T-helper 1 cell (primary cell): ENCODE data around the gene ZNF316.
"Not testable (repeated sequence)": the region's sequence is repeated elsewhere in the genome, so short reads cannot be mapped to it uniquely, and the experiment has no call there.

Source experiments
- DNase-seq, 5 donors: peaks; one replicate each; pipeline ENCODE4 v3.0.0-alpha.2; 2012 to 2020

Gene ZNF316

DNA sequence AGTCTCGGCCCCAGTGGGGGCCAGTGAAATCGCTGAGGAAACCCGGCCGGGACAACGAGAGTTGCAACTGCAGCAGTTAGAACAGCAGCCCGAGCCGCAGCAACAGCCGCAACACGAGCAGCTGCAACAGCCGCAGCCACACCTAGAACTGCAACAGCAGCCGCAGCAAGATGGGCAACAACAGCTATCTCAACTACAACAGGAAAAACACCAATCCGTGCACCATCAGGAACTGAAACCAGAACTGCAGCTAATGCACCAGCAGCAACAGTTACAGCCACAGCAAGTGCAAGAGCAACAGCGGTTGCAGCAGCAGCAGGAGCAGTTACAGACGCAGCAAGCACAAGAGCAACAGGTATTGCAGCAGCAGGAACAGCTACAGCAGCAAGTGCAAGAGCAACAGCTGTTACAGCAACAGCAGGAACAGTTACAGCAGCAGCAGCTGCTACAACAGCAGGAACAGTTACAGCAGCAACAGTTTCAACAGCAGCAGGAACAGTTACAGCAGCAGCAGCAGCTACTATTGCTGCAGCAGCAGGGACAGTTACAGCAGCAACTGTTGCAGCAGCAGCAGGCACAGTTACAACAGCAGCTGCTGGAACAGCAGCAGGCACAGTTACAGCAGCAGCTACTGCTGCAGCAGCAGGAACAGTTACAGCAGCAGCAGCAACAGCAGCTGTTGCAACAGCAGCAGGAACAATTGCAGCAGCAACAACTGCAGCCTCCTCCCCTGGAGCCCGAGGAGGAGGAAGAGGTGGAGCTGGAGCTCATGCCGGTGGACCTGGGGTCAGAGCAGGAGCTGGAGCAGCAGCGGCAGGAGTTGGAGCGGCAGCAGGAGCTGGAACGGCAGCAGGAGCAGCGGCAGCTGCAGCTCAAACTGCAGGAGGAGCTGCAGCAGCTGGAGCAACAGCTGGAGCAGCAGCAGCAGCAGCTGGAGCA lies 15.7 kb upstream of the ZNF316 start:
- no peak for DNase-seq

DNA sequence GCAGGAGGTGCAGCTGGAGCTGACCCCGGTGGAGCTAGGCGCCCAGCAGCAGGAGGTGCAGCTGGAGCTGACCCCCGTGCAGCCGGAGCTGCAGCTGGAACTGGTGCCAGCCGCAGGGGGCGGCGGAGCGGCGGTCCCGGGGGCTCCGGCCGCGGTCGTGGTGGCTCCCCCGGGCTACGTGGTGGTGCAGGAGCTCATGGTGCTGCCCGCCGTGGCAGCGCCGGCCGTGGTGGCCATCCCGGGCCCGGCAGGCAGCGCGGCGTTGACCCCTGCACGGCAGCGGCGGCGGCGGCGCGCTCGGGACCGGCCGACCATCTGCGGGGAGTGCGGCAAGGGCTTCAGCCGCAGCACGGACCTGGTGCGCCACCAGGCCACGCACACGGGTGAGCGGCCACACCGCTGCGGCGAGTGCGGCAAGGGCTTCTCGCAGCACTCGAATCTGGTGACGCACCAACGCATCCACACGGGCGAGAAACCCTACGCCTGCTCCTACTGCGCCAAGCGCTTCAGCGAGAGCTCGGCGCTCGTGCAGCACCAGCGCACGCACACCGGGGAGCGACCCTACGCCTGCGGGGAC lies 14.9 kb upstream of the ZNF316 start:
- no peak for DNase-seq

DNA sequence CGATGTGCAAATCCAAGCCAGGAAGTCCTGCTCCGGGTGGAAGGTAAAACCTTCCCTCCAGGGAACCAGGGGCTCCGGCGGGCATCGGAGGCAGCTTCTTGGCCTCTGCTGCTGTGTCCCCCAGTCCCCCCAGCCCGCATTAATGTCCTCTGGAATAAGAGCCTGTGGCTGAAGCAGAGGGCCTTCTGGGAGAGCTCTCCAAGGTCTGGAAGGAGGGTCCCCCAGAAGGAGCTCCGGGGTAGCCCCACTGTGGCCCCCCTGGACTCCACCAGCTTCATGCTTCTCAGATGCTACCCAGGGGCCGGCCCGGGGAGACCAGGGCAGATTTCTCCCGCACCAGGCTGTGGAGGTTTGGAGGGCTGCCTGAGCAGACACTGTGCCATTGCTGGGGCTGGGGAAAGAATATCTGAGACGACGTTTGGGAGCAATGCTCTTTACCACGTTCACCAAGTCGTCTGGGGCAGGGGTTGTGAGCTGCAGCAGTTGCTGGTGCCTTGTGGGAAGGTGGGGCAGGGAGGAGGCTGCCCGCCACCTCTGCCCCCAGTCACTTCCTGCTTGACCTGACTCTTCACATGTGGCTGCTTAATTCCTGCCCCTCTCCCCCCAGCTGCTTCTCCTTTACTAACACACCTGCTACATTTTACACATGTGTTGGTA lies 13.4 kb upstream of the ZNF316 start:
- DNase-seq: peak in 1 of 5 donors; percentile 15

DNA sequence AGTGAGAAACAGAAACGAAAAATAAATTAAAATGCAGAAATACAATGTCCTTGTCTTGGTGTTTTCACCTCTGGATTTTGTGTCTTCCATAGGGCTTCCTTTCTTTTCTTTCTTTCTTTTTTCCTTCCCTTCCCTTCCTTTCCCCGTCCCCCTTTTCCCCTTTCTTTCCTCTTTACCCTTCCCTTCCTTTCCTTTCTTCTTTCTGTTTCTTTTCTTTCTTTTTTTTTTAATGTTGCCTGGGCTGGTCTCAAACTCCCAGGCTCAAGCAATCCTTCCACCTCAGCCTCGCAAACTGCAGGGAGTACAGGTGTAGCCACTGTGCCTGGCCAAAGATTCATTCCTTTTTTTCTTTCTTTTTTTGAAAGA lies 12.9 kb upstream of the ZNF316 start:
- DNase-seq: no peak

DNA sequence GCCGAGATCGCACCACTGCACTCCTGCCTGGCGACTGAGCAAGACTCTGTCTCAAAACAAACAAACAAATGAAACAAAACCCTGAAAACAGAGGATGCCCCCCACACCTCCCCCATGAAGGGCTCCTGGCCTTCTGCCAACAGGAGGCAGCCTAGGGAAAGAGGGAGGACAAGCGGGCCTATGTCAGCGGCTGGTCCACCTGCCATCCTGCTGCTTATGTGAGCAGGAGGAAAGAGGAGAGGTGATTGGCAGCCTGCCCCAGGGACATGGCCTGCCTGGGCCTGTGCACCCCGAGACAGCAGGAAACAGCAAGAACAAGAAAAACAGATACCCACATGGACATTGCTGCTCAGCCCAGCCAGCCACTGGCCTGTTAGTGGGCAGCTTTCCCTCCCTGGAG lies 9.1 kb upstream of the ZNF316 start:
- DNase-seq: no peak

DNA sequence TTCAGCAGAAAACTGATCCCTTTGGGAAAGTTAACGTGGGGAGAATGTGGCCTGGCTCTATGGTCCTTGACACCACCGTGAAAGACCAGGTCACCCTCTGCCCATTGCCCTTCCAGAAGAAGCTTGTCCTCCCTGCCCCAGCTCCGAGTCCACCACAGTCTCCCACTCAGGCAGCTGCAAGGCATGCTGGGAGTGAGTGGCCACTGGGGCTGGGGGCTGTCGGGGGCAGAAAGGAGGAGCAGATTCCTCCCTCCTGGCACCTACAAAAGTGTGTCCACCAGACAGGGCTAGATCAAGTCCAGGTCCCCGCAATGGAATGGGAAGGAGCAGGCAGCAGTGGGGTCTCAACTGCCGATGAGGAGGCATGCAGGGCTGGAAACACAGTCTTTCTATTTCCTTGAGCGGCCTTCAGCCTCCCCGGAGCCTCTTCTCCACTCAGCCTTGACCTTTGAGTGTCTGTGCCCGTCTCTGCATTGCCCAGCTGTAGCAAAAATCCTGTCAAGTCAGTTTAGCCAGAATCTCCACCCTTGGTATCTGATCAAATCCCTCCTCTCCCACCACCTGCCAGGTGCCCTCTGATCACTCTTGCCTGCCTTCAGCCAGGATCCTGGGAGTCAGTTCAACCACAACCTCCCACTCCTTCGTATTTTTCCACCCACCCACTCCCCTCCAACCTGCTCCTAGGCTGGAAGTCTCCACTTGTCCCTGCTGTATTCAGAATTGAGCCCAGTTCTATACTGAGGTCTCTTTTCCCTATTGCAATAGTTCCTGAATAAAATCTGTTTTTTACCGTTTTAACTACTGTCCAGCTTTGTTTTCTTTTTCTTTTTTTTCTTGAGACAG lies 6.9 kb upstream of the ZNF316 start:
- no peak for DNase-seq

DNA sequence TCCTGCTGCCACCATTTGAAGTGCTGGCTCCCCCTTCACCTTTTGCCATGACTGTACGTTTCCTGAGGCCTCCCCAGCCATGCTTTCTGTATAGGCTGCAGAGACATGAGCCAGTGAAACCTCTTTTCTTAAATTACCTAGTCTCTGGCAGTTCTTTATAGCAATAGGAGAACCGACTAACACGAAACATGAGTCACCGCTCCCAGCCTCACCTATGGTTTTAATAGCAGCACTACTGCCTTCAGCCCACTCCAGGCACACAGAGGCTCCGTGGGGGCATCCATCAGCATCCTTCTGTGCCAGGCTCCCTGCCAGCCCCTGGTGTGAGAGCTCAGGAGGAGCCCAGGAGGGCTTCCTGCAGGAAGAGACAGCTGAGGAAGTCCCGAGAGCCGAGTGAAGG lies 5.5 kb upstream of the ZNF316 start:
- no peak for DNase-seq

DNA sequence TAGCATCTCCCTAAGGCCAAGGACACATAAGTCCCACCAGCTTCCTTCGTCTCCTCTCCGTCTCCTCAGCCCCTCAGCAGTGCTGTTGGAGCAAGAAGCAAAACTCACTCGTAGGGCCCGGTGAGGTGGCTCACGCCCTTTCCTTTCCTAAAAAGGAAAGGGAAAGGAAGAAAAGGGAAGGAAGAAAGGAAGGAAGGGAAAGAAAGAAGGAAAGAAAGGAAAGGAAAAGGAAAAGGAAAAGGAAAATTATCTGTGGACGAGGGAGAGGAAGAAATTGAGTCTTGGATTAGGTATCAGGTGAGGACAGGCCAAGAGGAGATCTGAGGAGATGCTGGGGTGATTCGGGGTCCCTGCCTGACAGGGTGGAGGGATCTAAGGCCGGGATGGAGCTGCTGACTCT lies 3.1 kb upstream of the ZNF316 start:
- no peak for DNase-seq

DNA sequence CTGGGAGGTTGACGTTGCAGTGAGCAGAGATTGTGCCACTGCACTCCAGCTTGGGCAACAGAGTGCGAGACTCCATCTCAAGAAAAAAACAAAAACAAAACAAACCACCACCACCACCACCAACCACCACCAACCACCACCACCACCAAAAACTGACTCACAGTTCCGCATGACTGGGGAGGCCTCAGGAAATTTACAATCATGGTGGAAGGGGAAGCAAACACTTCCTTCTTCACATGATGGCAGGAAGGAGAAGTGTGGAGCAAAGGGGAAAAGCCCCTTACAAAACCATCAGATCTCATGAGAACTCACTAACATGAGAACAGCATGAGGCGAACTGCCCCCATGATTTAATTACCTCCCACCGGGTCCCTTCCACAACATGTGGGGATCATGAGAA lies 2.1 kb upstream of the ZNF316 start:
- not testable (repeated sequence) for DNase-seq

DNA sequence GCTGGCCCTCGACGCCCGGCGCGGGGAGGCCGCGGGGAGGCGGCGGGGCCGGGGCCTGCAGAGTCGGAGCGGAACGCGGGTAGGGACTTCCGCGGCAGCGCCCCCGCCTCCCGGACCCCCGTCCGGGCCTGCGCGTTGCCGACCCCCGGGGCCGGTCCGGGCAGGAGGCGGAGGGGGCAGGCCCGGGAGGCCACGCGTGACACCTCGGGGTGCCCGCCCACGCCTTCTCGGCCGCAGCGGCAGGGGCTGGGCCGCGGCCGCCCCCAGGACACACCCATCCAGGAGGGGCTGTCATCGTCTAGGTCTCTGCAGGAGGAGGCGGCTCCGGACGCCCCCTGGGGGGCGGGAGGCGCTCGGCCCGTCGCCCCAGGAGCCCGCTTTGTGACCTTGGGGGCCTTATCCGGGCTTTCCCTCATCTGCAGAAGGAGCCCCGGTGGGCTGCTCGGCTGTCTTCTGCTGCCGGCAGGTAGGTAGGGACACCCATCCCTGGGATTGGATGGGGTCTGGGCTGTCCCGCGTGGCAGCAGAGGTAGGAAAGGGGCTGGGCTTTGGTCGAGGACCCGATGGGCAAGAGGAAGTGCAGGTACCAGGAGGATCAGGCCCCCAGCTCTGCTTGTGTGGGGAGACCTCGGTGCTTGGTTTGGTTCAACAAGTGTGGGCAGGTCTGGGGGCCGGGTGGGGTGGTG lies 569 bp downstream of the ZNF316 start:
- peak; percentile 20 to 50 (median 41) for DNase-seq

DNA sequence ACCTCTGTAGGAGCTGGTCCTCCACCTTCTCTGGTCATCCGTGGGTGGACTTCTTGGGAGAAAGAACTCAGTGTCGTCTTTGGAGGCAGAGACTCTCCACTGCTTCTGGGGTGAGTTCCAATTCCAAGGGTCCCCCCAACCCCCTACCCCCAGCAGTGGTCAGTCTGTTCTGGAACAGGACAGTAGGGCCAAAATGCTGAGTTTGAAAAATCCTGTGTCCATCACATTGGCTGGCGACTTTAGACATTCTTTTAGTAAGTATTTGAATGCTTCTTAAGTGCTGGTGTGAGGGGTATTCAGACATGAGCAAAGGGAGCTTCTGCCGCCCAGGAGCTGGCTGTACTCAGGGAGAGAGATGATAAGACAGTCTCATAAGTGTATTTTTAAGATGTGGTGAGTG lies 1.9 kb downstream of the ZNF316 start:
- no peak for DNase-seq

DNA sequence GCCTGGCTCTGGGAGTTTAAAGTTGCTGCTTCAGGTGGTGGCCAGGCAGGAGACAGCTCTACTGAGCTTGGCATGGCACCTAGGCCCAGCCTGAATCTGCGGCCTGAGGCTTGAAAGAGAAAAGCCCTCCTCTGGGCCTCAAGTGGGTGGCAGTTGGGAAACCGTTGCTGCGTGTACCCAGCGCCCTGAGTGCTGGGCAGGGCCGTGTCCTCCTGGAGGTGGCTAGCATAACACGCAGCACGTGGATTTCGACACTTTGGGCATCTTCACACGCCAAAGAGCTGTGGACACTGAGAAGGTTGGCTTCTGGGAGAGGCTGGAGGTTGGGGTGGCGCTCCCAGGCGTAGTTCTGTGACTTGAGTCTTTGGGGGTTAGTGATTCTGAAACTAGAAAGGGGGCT lies 2.5 kb downstream of the ZNF316 start:
- no peak for DNase-seq

DNA sequence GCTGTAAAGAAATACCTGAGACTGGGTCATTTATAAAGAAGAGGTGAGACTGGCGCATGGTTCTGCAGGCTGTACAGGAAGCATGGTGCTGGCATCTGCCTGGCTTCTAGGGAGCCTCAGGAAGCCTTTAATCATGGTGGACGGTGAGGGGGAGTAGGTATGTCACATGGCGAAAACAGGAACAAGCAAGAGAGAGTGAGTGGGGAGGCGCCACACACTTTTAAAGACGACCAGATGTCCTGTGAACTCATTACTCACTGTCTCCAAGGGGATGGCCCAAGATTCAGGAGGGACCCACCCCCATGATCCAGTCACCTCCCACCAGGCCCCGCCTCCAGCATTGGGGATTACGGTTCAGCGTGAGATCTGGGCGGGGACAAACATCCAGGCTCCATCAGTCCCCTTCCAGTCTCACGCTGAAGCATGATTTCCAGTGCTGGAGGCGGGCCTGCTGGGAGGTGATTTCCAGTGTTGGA lies 3.2 kb downstream of the ZNF316 start:
- DNase-seq: no peak

DNA sequence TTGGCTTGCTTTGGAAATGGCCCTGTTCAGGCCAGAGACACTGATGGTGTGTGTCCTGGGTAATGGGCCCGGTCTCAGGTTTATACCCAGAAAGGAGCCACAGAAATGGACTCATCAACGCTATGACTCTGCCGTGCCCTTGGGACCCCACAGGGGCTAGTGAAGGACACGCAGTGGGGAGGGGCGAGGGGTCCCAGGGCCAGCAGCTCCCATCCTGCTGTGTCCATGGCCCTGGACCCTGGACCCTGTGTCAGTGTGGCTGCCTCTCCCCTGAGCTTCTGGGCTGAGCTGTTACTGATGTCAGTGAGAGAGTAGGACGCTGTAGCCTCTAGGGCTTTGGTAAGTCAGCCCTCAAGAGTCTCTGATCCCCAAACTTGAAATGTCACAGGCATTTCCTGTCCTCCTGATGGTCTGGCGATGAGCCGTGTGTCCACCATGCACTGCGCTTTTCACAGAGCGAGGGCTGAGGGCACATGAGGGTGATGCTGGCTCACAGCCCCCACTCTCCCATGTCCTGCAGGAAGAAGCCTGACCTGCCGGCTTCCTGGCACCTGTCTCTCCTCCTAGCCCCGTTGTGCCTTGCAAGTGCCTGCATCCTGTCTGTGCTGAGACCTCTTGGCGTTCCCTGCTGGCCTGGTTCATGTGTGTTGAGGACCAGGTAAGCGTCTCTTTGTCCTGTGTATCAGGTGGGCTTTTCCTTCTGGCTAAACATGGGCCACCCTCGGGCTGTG lies 4.4 kb downstream of the ZNF316 start:
- DNase-seq: no peak

DNA sequence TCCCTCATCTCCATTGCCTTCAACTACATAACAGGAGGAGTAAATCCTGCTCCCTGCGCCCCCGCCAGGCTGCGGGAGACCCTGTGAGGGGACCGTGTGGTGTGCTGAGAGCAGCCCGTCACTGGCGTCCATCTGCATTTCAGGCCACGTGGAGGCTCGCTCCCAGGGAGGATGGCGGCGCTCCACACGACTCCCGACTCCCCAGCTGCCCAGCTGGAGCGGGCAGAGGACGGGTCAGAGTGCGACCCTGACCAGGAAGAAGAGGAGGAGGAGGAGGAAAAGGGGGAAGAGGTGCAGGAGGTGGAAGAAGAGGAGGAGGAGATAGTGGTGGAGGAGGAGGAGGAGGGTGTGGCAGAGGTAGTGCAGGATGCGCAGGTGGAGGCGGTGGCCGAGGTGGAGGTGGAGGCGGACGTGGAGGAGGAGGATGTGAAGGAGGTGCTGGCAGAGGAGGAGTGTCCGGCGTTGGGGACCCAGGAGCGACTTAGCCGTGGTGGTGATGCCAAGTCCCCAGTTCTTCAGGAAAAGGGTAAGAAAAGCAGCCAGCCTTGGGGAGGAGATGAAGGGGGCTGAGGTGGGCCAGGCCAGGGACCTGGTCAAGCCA lies 5.2 kb downstream of the ZNF316 start:
- no peak for DNase-seq

DNA sequence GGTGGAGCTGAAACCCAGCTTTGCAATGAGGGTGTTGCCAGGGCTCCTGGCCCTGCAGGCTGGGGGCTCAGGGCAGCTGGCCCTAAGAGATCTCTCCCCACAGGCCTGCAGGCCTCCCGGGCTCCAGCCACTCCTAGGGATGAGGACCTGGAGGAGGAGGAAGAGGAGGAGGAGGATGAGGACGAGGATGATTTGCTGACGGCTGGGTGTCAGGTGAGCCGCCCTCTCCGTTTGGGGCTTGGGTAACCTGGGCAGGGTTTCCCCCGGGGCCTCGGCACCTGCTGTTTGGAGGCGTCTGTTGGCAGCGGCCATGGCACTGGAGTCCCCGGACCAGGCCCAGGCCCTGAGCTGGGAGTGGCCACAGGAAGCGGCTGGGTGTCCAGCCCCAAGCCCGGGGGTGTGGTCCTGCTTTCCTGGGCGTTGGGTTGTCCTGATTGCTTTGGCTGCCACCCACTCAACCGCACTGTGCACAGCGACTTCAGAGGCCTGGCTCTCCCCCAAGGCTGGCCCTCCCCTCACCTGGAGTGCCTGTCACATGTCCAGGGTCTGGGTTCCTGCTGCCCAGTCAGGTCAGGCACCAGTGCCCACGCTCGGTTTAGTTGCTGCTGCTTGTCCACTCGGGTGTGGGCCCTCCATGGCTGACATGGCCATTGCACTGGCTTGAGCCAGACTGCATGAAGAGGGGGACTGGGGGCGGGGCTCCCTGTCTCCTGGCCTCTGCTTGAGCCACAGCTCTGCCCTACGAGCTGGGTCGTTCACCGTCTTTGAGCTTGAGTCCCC lies 5.9 kb downstream of the ZNF316 start:
- DNase-seq: no peak

DNA sequence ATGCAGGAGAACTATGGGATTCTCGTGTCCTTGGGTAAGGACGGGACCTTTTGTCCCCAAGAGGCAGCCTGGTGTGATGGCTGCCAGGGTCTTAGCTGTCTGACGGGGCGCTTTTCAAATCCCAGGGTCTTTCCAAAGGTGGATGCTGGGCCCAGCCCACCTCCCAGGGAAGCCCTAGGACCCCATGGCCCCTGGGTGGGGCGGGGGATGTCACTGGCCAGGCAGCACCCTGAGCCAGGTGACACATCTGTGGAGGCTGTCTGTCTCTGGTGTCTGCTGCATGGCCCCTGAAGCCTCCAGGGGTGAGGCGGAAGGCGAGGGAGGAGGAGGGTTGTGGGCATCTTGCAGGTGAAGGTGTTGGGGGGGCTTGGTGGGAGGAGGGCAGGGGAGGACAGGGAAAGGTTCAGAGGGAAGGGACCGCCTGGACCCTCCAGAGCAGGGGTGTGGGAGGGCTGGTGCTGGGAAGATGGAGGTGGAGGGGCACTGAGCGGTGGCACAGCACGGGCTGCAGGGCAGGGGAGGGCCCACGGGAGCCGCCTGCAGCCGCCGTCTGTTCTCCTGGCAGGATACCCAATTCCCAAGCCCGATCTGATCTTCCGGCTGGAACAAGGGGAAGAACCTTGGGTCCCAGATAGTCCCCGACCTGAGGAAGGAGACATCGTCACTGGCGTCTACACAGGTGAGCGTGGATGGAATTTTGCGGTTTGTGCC lies 7.0 kb downstream of the ZNF316 start:
- DNase-seq: no peak

DNA sequence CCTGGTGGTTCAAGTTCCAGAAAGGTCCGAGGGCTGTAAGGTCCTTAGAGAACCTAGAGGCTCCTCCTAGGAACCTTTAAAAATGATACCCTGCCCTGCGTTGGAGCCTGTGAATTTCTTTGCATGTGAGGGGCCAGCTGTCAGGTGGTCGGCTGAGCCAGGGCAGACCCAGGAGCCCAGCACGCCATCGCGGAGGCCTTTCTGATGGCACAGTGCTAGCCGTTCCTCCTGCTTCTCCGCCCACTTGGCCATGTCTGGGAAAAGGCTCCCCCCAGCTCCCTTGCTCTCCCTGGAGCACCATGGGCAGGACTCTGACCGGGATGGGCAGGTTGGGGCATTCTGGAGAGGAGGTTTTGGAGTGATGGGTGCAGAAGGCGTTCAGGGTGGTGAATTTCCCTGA lies 7.6 kb downstream of the ZNF316 start:
- DNase-seq: no peak

DNA sequence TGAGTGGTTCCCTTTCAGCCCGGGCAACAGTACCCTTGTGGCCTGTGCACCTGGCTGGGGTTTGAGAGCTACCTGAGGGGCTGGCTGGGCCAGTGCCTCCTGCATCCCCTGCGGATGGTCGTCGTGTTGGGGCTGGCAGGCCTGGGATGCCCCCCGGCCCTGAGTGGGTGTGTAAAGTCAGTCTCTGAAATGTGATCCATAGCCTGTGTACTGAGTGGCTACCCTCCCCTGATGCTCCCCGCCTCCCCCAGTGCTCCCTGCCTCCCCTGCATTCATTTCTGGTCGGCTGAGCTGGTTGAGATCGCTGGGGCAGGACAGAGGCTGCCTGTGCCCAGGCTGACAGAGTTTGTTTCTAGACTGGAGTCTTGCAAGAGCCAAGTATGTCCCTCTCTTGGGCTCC lies 9.3 kb downstream of the ZNF316 start:
- no peak for DNase-seq

DNA sequence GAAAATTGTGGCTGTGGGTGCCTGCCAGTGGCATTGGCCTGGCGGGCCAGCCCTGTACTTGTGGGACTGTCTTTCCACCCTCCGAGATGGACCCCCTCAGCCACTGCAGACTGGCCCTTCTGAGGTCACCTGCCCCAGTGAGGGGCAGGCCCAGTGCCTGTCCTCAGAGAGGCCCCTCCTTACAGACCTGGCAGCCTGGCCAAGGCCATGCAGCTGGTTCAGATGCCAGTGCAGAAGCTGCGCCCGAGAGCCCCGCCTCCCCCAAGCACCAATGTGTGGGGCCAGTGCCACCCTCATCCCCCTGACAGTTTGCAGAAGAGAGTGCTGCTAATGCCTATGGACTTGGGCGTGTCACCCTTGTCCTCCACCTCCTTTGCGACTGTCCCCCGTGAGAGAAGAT lies 10.0 kb downstream of the ZNF316 start:
- no peak for DNase-seq
